Smooth muscle cell (in vitro differentiated cells): ENCODE measurements around the gene NTSR1. TPM values are rescaled to one million over a fixed set of nuclear protein-coding genes. Genes with fewer than 3 reads are reported as not detected.

Experiments used
- DNase-seq: peaks from one replicate; lab custom pipeline; 2025; ENCODE audit not compliant: unreplicated experiment; lab: John Stamatoyannopoulos, UW
- H2AFZ ChIP-seq: fragments of 200-600 bp; sonication (generic); 2 replicates; pipeline ENCODE4 v1.6.0; 2016; ENCODE audit warnings: antibody characterized with exemption, low read depth, mild to moderate bottlenecking
- H3F3A ChIP-seq: fragments of 200-600 bp; sonication (generic); 2 replicates; pipeline ENCODE4 v1.6.0; 2017; ENCODE audit warnings: antibody characterized with exemption, low read depth
- H3K27ac ChIP-seq: fragments of 200-600 bp; sonication (generic); 2 replicates; pipeline ENCODE4 v1.5.1; 2016; ENCODE audit warnings: low read depth, mild to moderate bottlenecking
- H3K27me3 ChIP-seq: fragments of 200-600 bp; sonication (generic); 2 replicates; pipeline ENCODE4 v1.6.1; 2016; ENCODE audit warnings: low read depth, mild to moderate bottlenecking
- H3K36me3 ChIP-seq: fragments of 200-600 bp; sonication (generic); 2 replicates; pipeline ENCODE4 v1.5.1; 2016; ENCODE audit warnings: low read depth
- H3K4me1 ChIP-seq: fragments of 200-600 bp; sonication (generic); 2 replicates; pipeline ENCODE4 v1.5.1; 2016; ENCODE audit warnings: low read depth
- H3K4me2 ChIP-seq: fragments of 200-600 bp; sonication (generic); 2 replicates; pipeline ENCODE4 v1.6.0; 2016; ENCODE audit warnings: mild to moderate bottlenecking
- H3K4me3 ChIP-seq: fragments of 200-600 bp; sonication (generic); 2 replicates; pipeline ENCODE4 v1.5.1; 2016; ENCODE audit warnings: mild to moderate bottlenecking
- H3K79me2 ChIP-seq: fragments of 200-600 bp; sonication (generic); 2 replicates; pipeline ENCODE4 v1.6.0; 2016; ENCODE audit warnings: low read depth, mild to moderate bottlenecking
- H3K9ac ChIP-seq: fragments of 200-600 bp; sonication (generic); 2 replicates; pipeline ENCODE4 v1.6.0; 2016; ENCODE audit warnings: low read depth
- H3K9me3 ChIP-seq: fragments of 200-600 bp; sonication (generic); replicated peaks from 2 replicates; pipeline ENCODE4 v1.5.1; 2016; ENCODE audit warnings: low read depth
- H4K20me1 ChIP-seq: fragments of 200-600 bp; sonication (generic); 2 replicates; pipeline ENCODE4 v1.6.0; 2016; ENCODE audit warnings: low read depth
- WGBS: methylation state at CpG from one replicate; pipeline ENCODE4 v1.1.7; 2016; ENCODE audit warnings: low lambda C conversion rate; 5-methylcytosine and 5-hydroxymethylcytosine counted together
- polyA plus RNA-seq: library from polyadenylated mRNA; unstranded; fragments of >200 nt; fragmentation: Nextera tagmentation; extraction: Ambion mirVana; gene quantifications from 2 replicates; pipeline ENCODE4 v1.2.1, GENCODE V29; 2016
- total RNA-seq: library from RNA; depleted of rRNA; stranded (reverse); fragments of >200 nt; gene quantifications from 2 replicates; pipeline ENCODE4 v1.2.3, GENCODE V29; 2014
- TF ChIP-seq, protein P1 (sequence below): fragments of 200-600 bp; sonication (generic); IDR thresholded peaks from 2 replicates; pipeline ENCODE4 v1.5.1; 2017; ENCODE audit warnings: borderline replicate concordance, mild to moderate bottlenecking, antibody characterized with exemption; ENCODE audit not compliant: insufficient read depth, poor library complexity, severe bottlenecking

Gene NTSR1
- total and polyA plus RNA-seq, 2 experiments from 2014 or later, result 0.09 TPM; not detected in 1

GRCh38 chr20:62787866-62788265 lies 79.2 kb downstream of the NTSR1 start:
- H3F3A ChIP-seq, result peaks cover 5% of the 10 kb centered on the region
- H3K27me3 ChIP-seq, result no peaks in the 10 kb centered on the region
- H3K4me2 ChIP-seq, result no peak overlapping the region
- no peak overlapping the region for H3K27ac ChIP-seq
- no peak overlapping the region for H2AFZ ChIP-seq
- H3K4me3 ChIP-seq, result no peak overlapping the region
- WGBS, result 94% methylated on average over 5 of the region's 5 CpGs
- H3K4me1 ChIP-seq, result peaks cover 7% of the 10 kb centered on the region
- H3K9ac ChIP-seq, result no peak overlapping the region
- no peaks in the 10 kb centered on the region for H3K9me3 ChIP-seq
- no peak for DNase-seq
- no peaks in the 10 kb centered on the region for H3K36me3 ChIP-seq
- H3K79me2 ChIP-seq, result no peaks in the 10 kb centered on the region
- no peaks in the 10 kb centered on the region for H4K20me1 ChIP-seq
- TF ChIP-seq, protein P1, sequence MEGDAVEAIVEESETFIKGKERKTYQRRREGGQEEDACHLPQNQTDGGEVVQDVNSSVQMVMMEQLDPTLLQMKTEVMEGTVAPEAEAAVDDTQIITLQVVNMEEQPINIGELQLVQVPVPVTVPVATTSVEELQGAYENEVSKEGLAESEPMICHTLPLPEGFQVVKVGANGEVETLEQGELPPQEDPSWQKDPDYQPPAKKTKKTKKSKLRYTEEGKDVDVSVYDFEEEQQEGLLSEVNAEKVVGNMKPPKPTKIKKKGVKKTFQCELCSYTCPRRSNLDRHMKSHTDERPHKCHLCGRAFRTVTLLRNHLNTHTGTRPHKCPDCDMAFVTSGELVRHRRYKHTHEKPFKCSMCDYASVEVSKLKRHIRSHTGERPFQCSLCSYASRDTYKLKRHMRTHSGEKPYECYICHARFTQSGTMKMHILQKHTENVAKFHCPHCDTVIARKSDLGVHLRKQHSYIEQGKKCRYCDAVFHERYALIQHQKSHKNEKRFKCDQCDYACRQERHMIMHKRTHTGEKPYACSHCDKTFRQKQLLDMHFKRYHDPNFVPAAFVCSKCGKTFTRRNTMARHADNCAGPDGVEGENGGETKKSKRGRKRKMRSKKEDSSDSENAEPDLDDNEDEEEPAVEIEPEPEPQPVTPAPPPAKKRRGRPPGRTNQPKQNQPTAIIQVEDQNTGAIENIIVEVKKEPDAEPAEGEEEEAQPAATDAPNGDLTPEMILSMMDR, result no peak

DNA sequence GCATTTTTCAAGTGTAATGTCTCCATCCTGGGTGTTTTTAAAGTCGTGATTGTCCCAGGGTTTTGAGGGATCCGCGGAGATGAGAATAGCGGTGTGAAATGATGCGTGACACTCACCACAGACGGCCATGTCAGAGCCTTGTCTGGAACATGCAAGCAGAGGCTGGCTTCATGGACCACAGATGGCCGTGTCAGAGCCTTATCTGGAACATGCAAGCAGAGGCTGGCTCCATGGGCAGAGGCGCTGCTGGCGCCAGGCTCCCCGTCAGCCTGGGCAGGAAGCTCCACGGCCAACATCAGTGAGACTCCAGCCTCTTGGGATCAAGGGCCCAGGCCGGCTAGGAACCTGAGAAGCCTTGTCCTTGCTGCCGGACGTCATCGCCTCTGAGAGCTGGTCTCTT lies 80.0 kb downstream of the NTSR1 start:
- Histone ChIP-seq H3K9me3 (no peaks in the 10 kb centered on the region), H3K27me3 (no peaks in the 10 kb centered on the region), H4K20me1 (no peaks in the 10 kb centered on the region), H3F3A (peaks cover 7% of the 10 kb centered on the region), H3K79me2 (no peaks in the 10 kb centered on the region), H3K36me3 (no peaks in the 10 kb centered on the region), H3K4me2 (no peak overlapping the region), H2AFZ (no peak overlapping the region), H3K9ac (no peak overlapping the region), H3K27ac (no peak overlapping the region), H3K4me1 (peaks cover 7% of the 10 kb centered on the region), H3K4me3 (no peak overlapping the region)
- WGBS, result 83% methylated on average over 15 of the region's 15 CpGs
- no peak for DNase-seq
- TF ChIP-seq, protein P1, result no peak

DNA sequence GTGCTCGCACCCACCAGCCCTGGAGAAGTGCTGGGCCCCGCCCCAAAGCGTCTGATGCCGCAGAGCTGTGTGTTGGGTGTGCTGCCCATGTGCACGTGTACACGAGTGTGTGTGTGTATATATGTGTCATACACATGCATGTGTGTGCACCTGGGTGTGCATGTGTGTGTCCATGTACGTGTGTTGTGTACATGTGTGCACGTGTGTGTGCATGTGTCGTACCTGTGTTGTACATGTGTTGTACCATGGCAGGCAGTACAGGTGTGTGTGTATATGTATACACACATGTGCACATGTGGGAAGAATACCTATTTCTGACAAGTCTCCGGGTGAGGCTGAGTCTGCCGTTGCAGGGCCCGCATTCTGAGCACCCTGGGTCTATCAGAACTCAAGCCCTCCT lies 81.4 kb downstream of the NTSR1 start:
- no peak overlapping the region for H3K27ac ChIP-seq
- H3K4me1 ChIP-seq, result peaks cover 17% of the 10 kb centered on the region
- WGBS, result 96% methylated on average over 12 of the region's 12 CpGs
- H3K4me2 ChIP-seq, result no peak overlapping the region
- no peak overlapping the region for H3K4me3 ChIP-seq
- H3K27me3 ChIP-seq, result no peaks in the 10 kb centered on the region
- TF ChIP-seq, protein P1, result no peak
- H3F3A ChIP-seq, result peaks cover 14% of the 10 kb centered on the region
- no peak overlapping the region for H2AFZ ChIP-seq
- no peak for DNase-seq
- H3K36me3 ChIP-seq, result no peaks in the 10 kb centered on the region
- H3K9me3 ChIP-seq, result no peaks in the 10 kb centered on the region
- no peaks in the 10 kb centered on the region for H4K20me1 ChIP-seq
- no peaks in the 10 kb centered on the region for H3K79me2 ChIP-seq
- H3K9ac ChIP-seq, result no peak overlapping the region
